GM13977 (cell line): Measurements from ENCODE around the gene PHF21A.

ENCODE experiments used
- DNase-seq: peaks from one replicate; pipeline ENCODE4 v3.0.0; 2012; ENCODE audit warnings: low spot score
- CTCF ChIP-seq: IDR thresholded peaks from 2 replicates; pipeline ENCODE4 v1.5.1; 2012; ENCODE audit warnings: mild to moderate bottlenecking, control low read depth; ENCODE audit not compliant: insufficient read depth; ENCODE audit errors: extremely low read depth, missing control alignments
- in situ Hi-C: fragments of 300-500 bp; cut with MboI; formaldehyde crosslinking; loops from one replicate; pipeline ENCODE4 v1.12.0; 2022; ENCODE audit warnings: low sequenced_read_pairs, low pct_unique_long_range_greater_than_20kb, mixed read lengths, inconsistent platforms; ENCODE audit not compliant: unreplicated experiment

Gene PHF21A

GRCh38 chr11:45915446-45915845 is 205.8 kb downstream of the PHF21A start:
- TF ChIP-seq CTCF: no peak
- in situ Hi-C loops: no loop called here
- no peak for DNase-seq

- in situ Hi-C loops: no loop called here
- no peak for TF ChIP-seq CTCF
- DNase-seq: no peak
Observed at GRCh38 chr11:45913942-45914635, 207.2 kb downstream of the PHF21A start.

- in situ Hi-C loops: no loop called here
- TF ChIP-seq CTCF: no peak
- DNase-seq: no peak
Observed at GRCh38 chr11:45913514-45913913, 207.7 kb downstream of the PHF21A start.

GRCh38 chr11:45910623-45911022 is 210.6 kb downstream of the PHF21A start:
- no peak for DNase-seq
- in situ Hi-C loops: no loop called here
- no peak for TF ChIP-seq CTCF

- in situ Hi-C loops: no loop called here
- TF ChIP-seq CTCF: no peak
- no peak for DNase-seq
Observed at GRCh38 chr11:45909594-45910475, 211.4 kb downstream of the PHF21A start.

- in situ Hi-C loops: no loop called here
- no peak for TF ChIP-seq CTCF
- no peak for DNase-seq
Observed at GRCh38 chr11:45907911-45908370, 213.3 kb downstream of the PHF21A start.
